GM21737 (cell line): Measurements from ENCODE around the gene GARIN5B.
"Not testable (repeated sequence)": the region's sequence is repeated elsewhere in the genome, so short reads cannot be mapped to it uniquely, and the experiment has no call there.

Experiments
- ATAC-seq: cut with Tn5 transposase; IDR thresholded peaks from one replicate; pipeline ENCODE4 v1.9.1; 2021; ENCODE audit warnings: mild to moderate bottlenecking, moderate library complexity; ENCODE audit not compliant: unreplicated experiment

The GARIN5B gene

GRCh38 chr19:55352040-55352439 lies 11.0 kb downstream of the GARIN5B start:
- ATAC-seq = no peak

GRCh38 chr19:55350620-55351315 lies 12.3 kb downstream of the GARIN5B start:
- ATAC-seq = no peak

GRCh38 chr19:55348317-55349034 lies 14.6 kb downstream of the GARIN5B start:
- no peak for ATAC-seq

GRCh38 chr19:55347442-55348009 lies 15.5 kb downstream of the GARIN5B start:
- ATAC-seq = no peak

- ATAC-seq = no peak
Measured at GRCh38 chr19:55346725-55347441, 16.2 kb downstream of the GARIN5B start.

- no peak for ATAC-seq
Measured at GRCh38 chr19:55345818-55346724, 17.0 kb downstream of the GARIN5B start.

- ATAC-seq = no peak
Measured at GRCh38 chr19:55345101-55345817, 17.8 kb downstream of the GARIN5B start.

- ATAC-seq = no peak
Measured at GRCh38 chr19:55344444-55344843, 18.6 kb downstream of the GARIN5B start.

- ATAC-seq = no peak
Measured at GRCh38 chr19:55341595-55342531, 21.2 kb downstream of the GARIN5B start.

- ATAC-seq = no peak
Measured at GRCh38 chr19:55341171-55341588, 21.9 kb downstream of the GARIN5B start.

- no peak for ATAC-seq
Measured at GRCh38 chr19:55340784-55341147, 22.3 kb downstream of the GARIN5B start.

- ATAC-seq = no peak
Measured at GRCh38 chr19:55339889-55340783, 22.9 kb downstream of the GARIN5B start.

- peak; percentile 70 for ATAC-seq
Measured at GRCh38 chr19:55339105-55339888, 23.8 kb downstream of the GARIN5B start, which contains the start of gene KMT5C. Gene KMT5C (plus strand): TSS chr19:55339876. CDS start chr19:55341937, 2,061 bp downstream.

GRCh38 chr19:55336101-55336500 lies 27.0 kb downstream of the GARIN5B start:
- ATAC-seq = no peak

- ATAC-seq = no peak
Measured at GRCh38 chr19:55333870-55334269, 29.2 kb downstream of the GARIN5B start.

GRCh38 chr19:55329791-55330190 lies 33.3 kb downstream of the GARIN5B start:
- ATAC-seq = not testable (repeated sequence)
